Left ventricle myocardium inferior (tissue), 1 donor: ENCODE results near the gene SOWAHC. TPM values are rescaled to one million over a fixed set of nuclear protein-coding genes. Genes with fewer than 3 reads are reported as not detected.
"Not testable (repeated sequence)": the region's sequence is repeated elsewhere in the genome, so short reads cannot be mapped to it uniquely, and the experiment has no call there.

Experiments
- DNase-seq: peaks from one replicate; pipeline ENCODE4 v3.0.0-alpha.2; 2020
- H3K27ac ChIP-seq: fragments of 200-600 bp; replicated peaks from 2 replicates; pipeline ENCODE4 v1.8.0; 2021
- H3K27me3 ChIP-seq: fragments of 200-600 bp; 2 replicates; pipeline ENCODE4 v1.8.0; 2021; ENCODE audit warnings: low read depth
- H3K36me3 ChIP-seq: fragments of 200-600 bp; 2 replicates; pipeline ENCODE4 v1.8.0; 2021
- H3K4me1 ChIP-seq: fragments of 200-600 bp; 2 replicates; pipeline ENCODE4 v1.8.0; 2021
- H3K4me3 ChIP-seq: fragments of 200-600 bp; 2 replicates; pipeline ENCODE4 v1.8.0; 2021; ENCODE audit warnings: mild to moderate bottlenecking, moderate library complexity
- H3K9me3 ChIP-seq: fragments of 200-600 bp; replicated peaks from 2 replicates; pipeline ENCODE4 v1.8.0; 2021
- intact Hi-C: fragments of 100-400 bp; cut with micrococcal nuclease; formaldehyde crosslinking; loops from one replicate; pipeline ENCODE4 v1.11.0; 2022
- total RNA-seq: library from RNA; stranded (reverse); fragmentation: NEBNext Ultra II Directional; extraction: Animal tissue kit (Norgen Biotek cat#: 25700); gene quantifications from one replicate; pipeline ENCODE4 v1.2.1, GENCODE V29; 2021
- TF ChIP-seq, protein P1 (sequence below): fragments of 200-600 bp; IDR thresholded peaks from 2 replicates; pipeline ENCODE4 v1.8.0; 2021; ENCODE audit warnings: antibody characterized with exemption, mild to moderate bottlenecking, borderline replicate concordance
- donor health status: DM: no; HTN: yes; CAD: no; lungs with severe emphysema.

Gene SOWAHC
- total RNA-seq, 1 donor from 2014 or later = 2.3 TPM

DNA sequence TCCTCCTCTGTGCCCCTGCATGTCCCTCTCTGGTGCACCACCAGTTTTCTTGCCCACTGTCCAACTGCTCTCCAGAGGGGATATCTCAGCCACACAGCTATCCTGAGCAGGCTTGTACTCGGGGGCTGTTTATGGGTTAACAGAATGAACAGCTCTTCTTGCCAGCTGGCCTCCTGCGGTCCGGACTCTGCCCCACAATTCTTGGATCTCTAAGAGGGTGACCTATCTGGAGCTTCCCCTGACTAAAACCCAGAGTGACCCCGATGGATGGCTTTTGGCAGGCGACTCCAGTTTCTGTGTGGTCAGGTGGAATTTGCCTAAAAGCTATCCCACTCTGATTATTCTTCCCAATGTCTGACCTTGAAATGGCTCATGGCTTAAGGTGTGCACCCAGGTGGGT is 9.1 kb downstream of the SOWAHC start:
- intact Hi-C loops = no loop called here
- no peaks in the 10 kb centered on the region for H3K9me3 ChIP-seq
- TF ChIP-seq, protein P1, sequence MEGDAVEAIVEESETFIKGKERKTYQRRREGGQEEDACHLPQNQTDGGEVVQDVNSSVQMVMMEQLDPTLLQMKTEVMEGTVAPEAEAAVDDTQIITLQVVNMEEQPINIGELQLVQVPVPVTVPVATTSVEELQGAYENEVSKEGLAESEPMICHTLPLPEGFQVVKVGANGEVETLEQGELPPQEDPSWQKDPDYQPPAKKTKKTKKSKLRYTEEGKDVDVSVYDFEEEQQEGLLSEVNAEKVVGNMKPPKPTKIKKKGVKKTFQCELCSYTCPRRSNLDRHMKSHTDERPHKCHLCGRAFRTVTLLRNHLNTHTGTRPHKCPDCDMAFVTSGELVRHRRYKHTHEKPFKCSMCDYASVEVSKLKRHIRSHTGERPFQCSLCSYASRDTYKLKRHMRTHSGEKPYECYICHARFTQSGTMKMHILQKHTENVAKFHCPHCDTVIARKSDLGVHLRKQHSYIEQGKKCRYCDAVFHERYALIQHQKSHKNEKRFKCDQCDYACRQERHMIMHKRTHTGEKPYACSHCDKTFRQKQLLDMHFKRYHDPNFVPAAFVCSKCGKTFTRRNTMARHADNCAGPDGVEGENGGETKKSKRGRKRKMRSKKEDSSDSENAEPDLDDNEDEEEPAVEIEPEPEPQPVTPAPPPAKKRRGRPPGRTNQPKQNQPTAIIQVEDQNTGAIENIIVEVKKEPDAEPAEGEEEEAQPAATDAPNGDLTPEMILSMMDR = no peak
- H3K36me3 ChIP-seq = no peaks in the 10 kb centered on the region
- H3K4me3 ChIP-seq = no peak overlapping the region
- no peaks in the 10 kb centered on the region for H3K27me3 ChIP-seq
- H3K4me1 ChIP-seq = no peaks in the 10 kb centered on the region
- DNase-seq = no peak
- H3K27ac ChIP-seq = no peak overlapping the region

DNA sequence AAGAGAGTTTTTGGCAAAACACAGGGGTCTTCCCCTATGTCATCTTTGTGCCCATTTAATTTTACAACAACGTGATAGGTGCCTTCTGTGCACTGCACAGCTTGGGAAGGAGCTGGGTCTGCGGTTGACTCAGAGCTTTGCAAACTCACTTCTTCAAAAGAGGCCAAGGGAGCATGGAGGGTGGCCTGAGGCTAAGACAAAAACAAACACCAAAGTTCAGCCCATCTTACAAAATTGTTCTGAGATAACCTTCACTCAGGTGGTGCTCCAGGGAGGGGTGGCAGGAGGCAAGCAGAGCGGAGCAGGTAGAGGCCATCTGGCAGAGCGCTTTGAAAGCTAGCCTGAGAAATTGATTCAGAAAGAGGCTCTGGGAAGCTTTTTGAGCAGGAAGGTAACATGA is 9.8 kb downstream of the SOWAHC start:
- TF ChIP-seq, protein P1 = no peak
- Histone ChIP-seq H3K4me3 (no peak overlapping the region), H3K27ac (no peak overlapping the region), H3K9me3 (no peaks in the 10 kb centered on the region), H3K36me3 (no peaks in the 10 kb centered on the region), H3K27me3 (no peaks in the 10 kb centered on the region), H3K4me1 (no peaks in the 10 kb centered on the region)
- no peak for DNase-seq
- intact Hi-C loops = no loop called here

DNA sequence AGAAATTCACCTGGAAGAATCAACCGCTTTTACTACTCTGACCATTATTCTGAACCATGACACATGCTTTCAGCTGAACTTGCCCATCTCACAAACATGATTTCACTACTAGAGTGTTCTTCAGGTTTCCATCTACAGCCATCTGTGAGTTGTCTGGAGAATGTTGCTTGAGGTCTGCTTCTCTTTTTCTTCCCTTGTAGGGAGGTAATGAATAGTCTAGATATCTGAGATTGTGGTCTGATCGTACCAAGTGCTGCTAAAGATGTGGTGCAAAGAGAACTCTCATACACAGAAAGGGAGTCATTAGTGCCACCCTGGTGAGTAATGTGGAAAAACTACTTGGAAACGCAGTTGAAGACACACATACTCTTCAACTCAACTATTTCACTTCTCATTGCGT is 10.2 kb downstream of the SOWAHC start:
- Histone ChIP-seq H3K27me3 (no peaks in the 10 kb centered on the region), H3K36me3 (no peaks in the 10 kb centered on the region), H3K27ac (no peak overlapping the region), H3K4me3 (no peak overlapping the region), H3K4me1 (no peaks in the 10 kb centered on the region), H3K9me3 (no peaks in the 10 kb centered on the region)
- intact Hi-C loops = no loop called here
- DNase-seq = no peak
- TF ChIP-seq, protein P1 = no peak

DNA sequence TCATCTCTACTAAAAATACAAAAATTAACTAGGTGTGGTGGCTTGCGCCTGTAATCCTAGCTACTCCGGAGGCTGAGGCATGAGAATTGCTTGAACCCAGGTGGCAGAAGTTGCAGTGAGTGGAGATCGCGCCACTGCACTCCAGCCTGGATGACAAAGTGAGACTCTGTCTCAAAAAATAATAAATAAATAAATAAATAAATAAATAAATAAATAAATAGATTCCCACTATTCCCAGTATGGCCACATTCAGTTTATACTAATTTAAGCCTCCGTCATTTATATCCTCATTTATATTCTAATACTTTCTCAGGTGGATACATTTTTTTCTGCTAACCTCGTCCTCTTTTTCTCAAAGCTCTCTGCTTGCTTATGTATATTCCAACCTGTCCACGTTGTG is 14.2 kb downstream of the SOWAHC start:
- H3K4me1 ChIP-seq, H3K27ac ChIP-seq, H3K36me3 ChIP-seq, DNase-seq, H3K4me3 ChIP-seq, H3K9me3 ChIP-seq, H3K27me3 ChIP-seq, intact Hi-C loops: not testable (repeated sequence)

DNA sequence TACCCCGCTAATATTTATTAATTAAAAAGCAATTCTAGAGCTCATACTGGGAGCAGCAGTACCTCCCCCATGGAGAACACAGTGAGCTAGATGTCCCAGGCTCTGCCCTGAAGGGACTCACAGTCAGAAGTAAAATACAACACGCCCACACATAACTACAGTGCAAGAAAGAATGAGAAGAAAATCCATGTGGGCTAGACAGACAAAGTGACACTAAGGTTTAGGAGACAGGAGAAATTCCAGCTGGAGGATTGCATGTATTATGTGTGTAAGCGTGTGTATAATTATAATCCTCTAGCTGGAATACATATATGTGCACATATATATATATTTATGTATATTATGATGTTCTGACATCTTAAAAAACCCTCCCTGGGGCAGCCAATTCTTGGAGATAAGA is 15.7 kb downstream of the SOWAHC start:
- intact Hi-C loops = no loop called here
- Histone ChIP-seq H3K27ac (no peak overlapping the region), H3K9me3 (no peaks in the 10 kb centered on the region), H3K36me3 (no peaks in the 10 kb centered on the region), H3K4me3 (no peak overlapping the region), H3K27me3 (no peaks in the 10 kb centered on the region), H3K4me1 (no peaks in the 10 kb centered on the region)
- TF ChIP-seq, protein P1 = no peak
- DNase-seq = no peak

DNA sequence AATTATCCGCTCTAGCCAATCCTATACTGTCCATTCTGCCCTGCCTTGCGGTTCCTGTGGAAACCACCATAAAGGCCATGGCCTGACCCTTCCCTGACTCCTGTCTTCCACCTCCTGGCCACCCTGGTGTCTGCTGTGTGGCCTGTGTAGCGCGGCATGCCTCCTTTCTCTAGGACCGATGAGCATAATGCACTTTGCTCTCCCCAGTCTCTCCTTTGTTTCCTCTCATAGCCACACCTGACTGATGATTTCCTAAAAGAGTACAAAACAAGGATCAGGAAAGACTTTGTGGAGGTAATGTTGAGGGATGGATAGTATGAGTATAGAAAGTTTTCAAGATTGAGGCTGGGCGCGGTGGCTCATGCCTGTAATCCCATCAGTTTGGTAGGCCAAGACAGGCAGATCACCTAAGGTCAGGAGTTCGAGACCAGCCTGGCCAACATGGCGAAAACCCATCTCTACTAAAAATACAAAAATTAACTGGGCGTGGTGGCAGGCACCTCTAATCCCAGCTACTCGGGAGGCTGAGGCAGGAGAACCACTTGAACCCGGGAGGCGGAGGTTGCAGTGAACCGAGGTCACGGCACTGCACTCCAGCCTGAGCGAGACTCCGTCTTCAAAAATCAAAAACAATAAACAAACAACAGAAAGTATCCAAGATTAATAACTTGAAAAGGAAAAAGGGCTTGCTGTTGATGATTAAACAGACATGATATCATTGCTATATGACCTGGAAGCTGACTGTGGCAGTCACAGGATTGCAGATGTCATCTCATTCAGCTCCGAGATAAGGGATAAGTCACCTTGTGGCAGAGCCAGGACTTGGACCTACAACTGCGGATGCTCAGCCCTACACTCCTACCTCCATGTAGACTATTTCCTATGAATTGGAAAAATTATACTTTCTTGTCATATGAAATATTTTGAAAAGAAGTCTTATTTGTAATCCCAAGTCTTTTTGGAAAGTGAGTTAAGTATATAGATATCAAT is 16.6 kb downstream of the SOWAHC start:
- no peaks in the 10 kb centered on the region for H3K27me3 ChIP-seq
- H3K4me3 ChIP-seq = no peak overlapping the region
- no peaks in the 10 kb centered on the region for H3K4me1 ChIP-seq
- intact Hi-C loops = no loop called here
- DNase-seq = no peak
- no peaks in the 10 kb centered on the region for H3K36me3 ChIP-seq
- H3K9me3 ChIP-seq = no peaks in the 10 kb centered on the region
- no peak overlapping the region for H3K27ac ChIP-seq
- TF ChIP-seq, protein P1 = no peak
